NCI-H526 (cell line): ENCODE data around the gene SSX7.
"Not testable (repeated sequence)": the region's sequence is repeated elsewhere in the genome, so short reads cannot be mapped to it uniquely, and the experiment has no call there.

Source experiments
- DNase-seq, 2 experiments: peaks; one replicate each; lab custom pipeline; 2025; lab: John Stamatoyannopoulos, UW

Gene SSX7

GRCh38 chrX:52654800-52655199 is at the start of gene SSX7:
Gene SSX7, minus strand, starts transcription at chrX:52654900. Its CDS starts 1,428 bp downstream, at chrX:52653472.
- DNase-seq: not testable (repeated sequence)

- not testable (repeated sequence) for DNase-seq
Measured at GRCh38 chrX:52692034-52692433, 37.3 kb upstream of the SSX7 start.

GRCh38 chrX:52662218-52662617 is 7.5 kb upstream of the SSX7 start:
- not testable (repeated sequence) for DNase-seq

GRCh38 chrX:52655475-52655874 is 775 bp upstream of the SSX7 start:
- DNase-seq: not testable (repeated sequence)

- not testable (repeated sequence) for DNase-seq
Measured at GRCh38 chrX:52650676-52651075, 4.0 kb downstream of the SSX7 start.

- not testable (repeated sequence) for DNase-seq
Measured at GRCh38 chrX:52648956-52649355, 5.7 kb downstream of the SSX7 start.

- not testable (repeated sequence) for DNase-seq
Measured at GRCh38 chrX:52628483-52628882, 26.2 kb downstream of the SSX7 start.

- DNase-seq: not testable (repeated sequence)
Measured at GRCh38 chrX:52620661-52621060, 34.0 kb downstream of the SSX7 start.

GRCh38 chrX:52608961-52609360 is 45.7 kb downstream of the SSX7 start:
- no peak for DNase-seq

- not testable (repeated sequence) for DNase-seq
Measured at GRCh38 chrX:52603151-52603550, 51.5 kb downstream of the SSX7 start.

GRCh38 chrX:52598886-52599285 is 55.8 kb downstream of the SSX7 start:
- DNase-seq: no peak

GRCh38 chrX:52594658-52595057 is 60.0 kb downstream of the SSX7 start:
- no peak for DNase-seq
